A549 treated with ZK216348 at 1 μM for 4 hours (cell line): ENCODE measurements around the gene MCL1. TPM values are rescaled to one million over a fixed set of nuclear protein-coding genes. Genes with fewer than 3 reads are reported as not detected.

Experiments
- total RNA-seq: library from RNA; stranded (reverse); fragments of 200-300 nt; extraction: Qiagen RNA extraction; gene quantifications from 5 replicates; pipeline ENCODE4 v1.2.3, GENCODE V29; 2022; ENCODE audit warnings: low read depth

MCL1 gene
- total RNA-seq: 150 to 264 TPM (median 227 TPM) in 5 replicates

GRCh38 chr1:150579110-150579944, at the start of gene MCL1:
Gene MCL1 (minus strand): TSS chr1:150579610. CDS start chr1:150579530, 80 bp downstream.

DNA sequence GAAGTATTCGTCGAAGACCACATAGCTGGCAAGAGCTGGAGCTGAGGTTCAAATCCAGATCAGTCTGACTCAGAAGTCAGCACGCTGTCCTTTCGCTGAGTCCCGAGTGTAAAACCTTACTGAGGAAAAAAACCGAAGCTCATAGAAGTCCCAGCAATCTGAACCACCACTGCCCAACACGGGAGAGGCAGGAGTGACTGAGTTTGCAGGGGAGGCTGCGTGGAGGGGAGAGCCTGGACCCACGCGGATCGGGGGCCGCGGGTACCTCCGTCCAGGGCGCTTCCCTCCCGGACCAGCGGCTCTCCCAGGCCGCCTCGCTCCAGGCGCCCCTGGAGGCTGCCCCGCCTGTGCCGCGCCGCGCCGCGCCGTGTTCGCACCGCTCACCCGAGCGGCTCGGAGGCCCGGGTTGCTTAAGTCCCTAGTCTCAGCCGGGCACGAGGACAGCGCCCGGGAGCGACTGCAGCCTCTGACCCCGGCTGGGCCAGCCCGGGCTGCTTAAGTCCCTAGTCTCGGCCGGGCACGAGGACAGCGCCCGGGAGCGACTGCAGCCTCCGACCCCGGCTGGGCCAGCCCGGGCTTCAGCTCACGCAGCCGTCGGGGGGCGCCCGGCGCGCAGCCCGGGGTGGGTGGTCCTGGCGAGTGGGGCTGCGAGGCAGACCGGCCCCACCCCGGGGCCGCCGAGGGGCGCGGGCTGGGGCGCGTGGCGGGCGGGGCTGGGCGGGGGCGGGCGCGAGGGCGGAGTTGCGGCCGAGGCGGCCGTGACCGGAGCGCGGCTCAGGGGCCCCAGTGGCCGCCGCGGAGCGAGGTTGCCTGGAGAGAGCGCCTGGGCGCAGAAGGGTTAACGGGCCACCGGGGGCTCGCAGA, 30.5 kb downstream of the MCL1 start, which contains the start of gene ADAMTSL4:
ADAMTSL4 (plus strand) TSS at position 777 of the 864 bp plus-strand sequence. CDS start 2,881 bp downstream, outside the sequence.

Other genes starting within 250 kb of the MCL1 start
- gene RPRD2, start 215.5 kb downstream of the MCL1 start, total RNA-seq: 13.1 to 16.7 TPM (median 13.7 TPM) in 5 replicates
- 15.2 to 24.4 TPM (median 23.7 TPM) in 5 replicates for gene TARS2, start 92.2 kb downstream of the MCL1 start, total RNA-seq
- 1.7 to 2.1 TPM (median 1.8 TPM) in 5 replicates for gene ECM1, start 71.5 kb downstream of the MCL1 start, total RNA-seq
- gene FALEC, start 63.9 kb downstream of the MCL1 start, total RNA-seq: not detected in 5 replicates
- gene ADAMTSL4, start 30.2 kb downstream of the MCL1 start, total RNA-seq: 2.2 to 6.3 TPM (median 4.8 TPM) in 5 replicates
- 133 to 165 TPM (median 137 TPM) in 5 replicates for gene ENSA, start 50.0 kb upstream of the MCL1 start, total RNA-seq
- gene GOLPH3L, start 117.5 kb upstream of the MCL1 start, total RNA-seq: 11.1 to 18.8 TPM (median 17.4 TPM) in 5 replicates
- 5.2 to 10.7 TPM (median 7.7 TPM) in 5 replicates for gene HORMAD1, start 141.3 kb upstream of the MCL1 start, total RNA-seq
- 14.5 to 19.6 TPM (median 17.9 TPM) in 5 replicates for gene CTSS, start 186.2 kb upstream of the MCL1 start, total RNA-seq
- gene CTSK, start 228.7 kb upstream of the MCL1 start, total RNA-seq: 1.5 to 3.1 TPM (median 1.7 TPM) in 5 replicates